GM19324 (cell line): ENCODE measurements around the gene SLC4A2.

Experiments
- ATAC-seq: cut with Tn5 transposase; IDR thresholded peaks from one replicate; pipeline ENCODE4 v1.9.1; 2021; ENCODE audit warnings: mild to moderate bottlenecking, moderate library complexity; ENCODE audit not compliant: unreplicated experiment, low FRiP score

The SLC4A2 gene

DNA sequence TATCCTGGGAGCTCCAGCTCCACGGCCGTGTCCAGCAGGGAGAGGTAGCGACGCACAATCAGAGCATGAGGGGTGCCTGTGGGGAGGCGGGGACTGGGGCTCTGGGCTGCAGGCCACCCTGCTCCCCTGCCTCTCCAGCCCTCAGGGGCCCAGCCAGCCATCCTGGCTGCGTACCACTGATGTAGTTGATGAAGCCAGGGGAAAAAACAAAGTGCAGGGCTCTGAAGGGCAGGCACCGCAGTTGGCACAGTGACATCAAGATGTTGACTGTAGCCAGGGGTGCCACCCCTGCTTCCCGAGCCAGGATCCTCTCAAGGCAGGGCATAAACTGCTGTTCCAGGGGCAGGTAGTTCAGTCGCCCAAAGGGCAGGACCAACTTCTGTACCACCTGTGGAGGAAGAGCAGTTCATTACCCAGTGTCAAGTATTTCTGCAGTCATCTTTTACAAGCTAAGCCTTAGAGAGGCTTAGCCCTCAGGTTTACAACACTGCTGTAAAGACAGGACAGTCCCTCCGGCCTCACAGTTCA is 18.4 kb downstream of the SLC4A2 start:
- ATAC-seq, result no peak

GRCh38 chr7:151078233-151079040 is 19.0 kb downstream of the SLC4A2 start:
- no peak for ATAC-seq

DNA sequence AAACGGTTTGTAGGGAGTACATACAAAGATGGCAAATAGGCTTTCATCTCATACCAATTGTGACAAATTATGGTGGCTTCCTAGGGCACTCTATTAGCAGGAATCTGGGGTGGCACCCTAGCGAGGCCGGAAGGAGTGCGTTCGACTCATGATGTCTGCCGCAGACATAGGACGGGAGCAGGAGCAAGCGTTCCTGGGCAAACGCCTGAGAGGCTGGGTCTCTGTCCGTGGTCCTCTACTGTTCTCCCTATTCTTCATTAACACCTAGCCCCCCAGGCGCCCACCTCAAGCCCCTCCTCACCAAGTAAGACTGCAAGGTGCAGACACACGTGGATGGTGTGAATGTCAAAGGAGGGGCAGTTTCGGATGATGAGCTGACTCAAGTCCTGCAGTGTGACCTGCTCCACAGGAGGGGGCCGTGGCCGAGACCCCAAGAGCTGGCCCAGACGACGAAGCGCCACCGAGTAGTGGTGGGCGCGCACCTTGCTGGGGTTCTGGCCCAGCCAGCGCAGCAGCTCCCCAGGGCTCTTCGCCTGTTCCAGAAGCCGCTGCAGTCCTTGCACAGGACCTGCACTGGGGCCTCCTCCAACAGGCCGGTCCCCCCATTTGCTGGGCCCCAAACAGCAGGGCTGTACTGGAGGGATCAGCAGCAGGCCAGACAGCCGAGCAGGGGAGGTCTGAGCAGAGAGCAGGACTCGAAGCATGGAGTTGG is 20.0 kb downstream of the SLC4A2 start:
- no peak for ATAC-seq

DNA sequence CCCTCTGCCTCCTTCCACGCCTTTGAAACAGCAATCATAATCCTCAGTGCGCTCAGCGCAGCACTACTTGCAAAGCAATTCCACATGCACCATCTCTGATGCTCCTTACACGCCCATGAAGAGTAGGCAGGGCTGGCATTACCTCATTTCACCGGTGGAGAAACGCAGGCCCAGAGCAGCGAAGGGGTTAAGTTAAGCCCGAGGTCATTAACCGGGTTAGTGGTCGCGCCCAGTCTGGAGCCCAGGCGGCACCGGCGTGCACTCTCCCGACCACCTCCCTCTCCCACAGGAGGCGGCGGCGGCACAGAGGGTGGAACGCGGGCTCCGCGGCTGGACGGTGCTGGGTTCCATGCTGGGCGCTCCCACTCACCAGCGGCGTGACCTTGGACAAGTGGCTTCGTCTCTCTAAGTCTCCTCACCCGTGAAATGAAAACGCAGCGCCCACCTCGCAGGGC is 20.7 kb downstream of the SLC4A2 start:
- ATAC-seq, result peak; percentile 3

GRCh38 chr7:151080522-151081169 is 21.3 kb downstream of the SLC4A2 start, which contains the start of gene FASTK:
Gene FASTK, minus strand, starts transcription at chr7:151080809. Its CDS starts 43 bp downstream, at chr7:151080766.
- peak; percentile 79 for ATAC-seq

GRCh38 chr7:151081170-151082101 is 22.0 kb downstream of the SLC4A2 start:
- ATAC-seq, result no peak

- ATAC-seq, result no peak
These were observed 23.0 kb downstream of the SLC4A2 start for GRCh38 chr7:151082141-151083070.

DNA sequence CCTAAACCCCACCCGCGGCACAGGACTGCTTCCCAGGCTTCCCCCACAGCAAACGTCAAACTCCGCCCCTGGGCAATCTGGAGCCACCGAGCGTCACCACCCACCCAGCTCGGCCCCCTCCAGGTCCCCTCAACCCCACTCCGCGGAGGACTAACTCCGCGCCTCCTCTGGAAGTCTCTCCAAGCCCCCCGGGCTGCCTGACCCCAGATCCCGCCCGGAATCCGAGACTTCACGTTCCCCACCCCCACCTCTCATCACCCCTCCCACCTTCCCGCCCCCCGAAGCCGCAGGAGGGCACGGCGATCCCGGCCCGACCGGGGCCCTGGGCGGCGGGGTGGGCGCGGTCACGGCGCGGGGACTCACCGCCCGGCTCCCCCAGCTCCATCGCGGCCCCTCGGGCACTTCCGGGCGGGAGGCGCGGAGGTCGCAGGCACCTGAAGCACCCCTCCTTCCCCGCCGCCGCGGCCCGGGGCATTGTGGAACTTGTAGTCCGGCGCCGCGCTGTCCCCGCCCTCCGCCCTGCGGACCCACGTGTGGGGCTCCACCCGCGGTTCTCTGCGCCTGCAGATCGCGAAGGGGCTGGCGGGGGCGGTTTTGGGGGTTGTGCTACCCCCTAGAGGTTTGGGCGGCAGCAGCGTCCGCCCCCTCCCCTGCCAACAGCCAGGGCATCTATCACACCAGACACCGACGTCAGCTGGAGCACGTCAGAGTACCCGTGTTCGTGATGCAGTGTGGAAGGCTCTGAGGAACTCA is 23.9 kb downstream of the SLC4A2 start, which contains the start of gene TMUB1:
TSS of gene TMUB1 (minus strand) at position 423 of the 753 bp plus-strand sequence. CDS start 930 bp downstream, outside the sequence.
- peak; percentile 49 for ATAC-seq

DNA sequence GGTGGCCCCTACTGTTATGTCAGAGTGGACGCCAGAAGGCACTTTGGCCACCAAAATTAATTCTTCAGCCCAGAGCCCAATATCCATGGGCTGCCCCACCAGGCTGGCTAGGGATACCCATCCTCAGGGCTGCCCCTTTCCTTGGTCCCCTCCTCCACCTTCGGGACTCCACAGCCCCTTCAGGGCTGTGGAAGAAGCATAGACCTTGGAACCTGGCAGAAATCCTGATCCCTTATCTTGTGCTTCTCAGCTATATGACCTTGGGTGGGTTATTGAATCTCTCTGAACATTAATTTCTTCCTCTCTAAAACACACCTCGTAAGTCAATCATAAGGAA is 24.4 kb downstream of the SLC4A2 start:
- ATAC-seq, result no peak

DNA sequence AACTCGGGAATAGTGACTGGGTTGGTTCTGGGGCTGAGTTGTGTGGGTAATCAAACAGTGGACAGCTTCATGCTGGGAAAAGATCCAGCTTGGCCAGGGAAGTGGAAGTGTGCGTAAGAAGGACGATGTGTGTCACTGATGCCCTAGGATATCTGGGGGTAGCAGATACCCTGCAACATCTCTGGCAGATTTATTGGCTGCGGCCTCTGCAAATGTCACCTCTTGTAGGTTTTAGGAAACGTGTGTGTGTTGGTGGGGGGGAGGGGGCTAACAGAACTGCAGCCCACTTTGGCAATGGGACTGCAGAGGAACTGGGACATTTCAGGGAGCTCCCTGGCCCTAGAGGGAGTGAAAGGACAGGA is 25.9 kb downstream of the SLC4A2 start:
- no peak for ATAC-seq

DNA sequence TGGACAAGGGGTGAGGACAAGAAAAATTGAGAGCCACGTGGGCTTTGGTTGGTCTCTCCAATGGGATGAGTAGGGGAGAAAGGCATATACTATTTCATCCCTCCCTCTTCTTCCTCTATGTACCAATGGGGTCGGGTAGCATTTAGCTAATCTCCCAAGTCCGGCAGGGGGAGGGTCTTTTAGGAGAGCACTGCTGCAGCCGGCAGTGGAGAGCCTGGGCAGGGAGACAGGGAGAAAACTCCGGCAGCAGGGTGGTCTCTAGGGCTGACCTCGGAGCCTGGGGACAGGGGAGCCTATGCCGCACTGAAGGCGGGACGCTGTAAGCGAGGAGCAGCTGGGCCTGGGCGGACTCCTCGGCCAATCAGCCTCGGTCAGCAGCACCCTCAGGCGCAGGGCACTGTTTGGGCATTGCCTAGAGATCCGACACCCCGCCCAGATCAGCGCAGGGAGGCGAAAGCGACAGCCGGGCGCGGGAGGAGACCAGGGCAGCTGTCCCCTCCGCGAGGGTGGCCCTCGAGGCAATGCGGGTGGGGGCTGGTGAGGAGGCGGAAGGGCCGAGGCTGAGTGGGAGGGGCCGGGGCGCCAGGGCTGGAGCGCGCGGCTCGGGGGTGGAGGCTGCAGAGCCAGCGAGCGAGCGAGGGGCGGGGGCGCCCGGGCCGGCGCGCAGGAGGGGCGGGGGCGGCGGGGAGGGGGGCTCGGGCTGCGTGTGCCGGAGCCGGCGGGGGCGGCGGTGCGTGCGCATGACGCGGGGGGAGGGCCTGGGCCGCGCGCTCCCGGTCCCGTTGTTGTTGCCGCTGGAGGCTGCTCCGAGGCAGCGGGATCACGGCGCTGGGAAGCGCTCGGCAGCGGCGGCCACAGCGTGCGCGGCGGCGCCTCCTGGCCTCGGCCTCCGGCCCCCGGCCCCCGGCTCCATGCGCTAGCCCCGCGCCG is 26.6 kb downstream of the SLC4A2 start, which contains the start of gene AGAP3:
TSS of gene AGAP3 (plus strand) at position 785 of the 930 bp plus-strand sequence. CDS start 267 bp downstream, outside the sequence.
- ATAC-seq, result peak; percentile 55

DNA sequence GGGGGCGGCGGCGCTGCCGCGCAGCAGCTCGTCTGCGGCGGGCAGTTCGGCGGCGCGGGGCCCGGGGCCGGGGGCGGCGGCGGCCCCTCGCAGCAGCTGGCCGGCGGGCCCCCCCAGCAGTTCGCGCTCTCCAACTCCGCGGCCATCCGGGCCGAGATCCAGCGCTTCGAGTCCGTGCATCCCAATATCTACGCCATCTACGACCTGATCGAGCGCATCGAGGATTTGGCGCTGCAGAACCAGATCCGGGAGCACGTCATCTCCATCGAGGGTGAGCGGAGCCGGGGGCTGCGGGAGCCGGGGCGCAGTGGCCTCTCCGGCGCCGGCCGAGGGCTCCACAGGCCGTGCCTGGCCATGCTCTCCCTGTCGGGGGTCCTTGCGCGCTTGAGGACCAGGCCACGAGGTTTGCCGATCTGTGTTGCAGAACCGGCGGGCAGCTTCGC is 27.4 kb downstream of the SLC4A2 start:
- no peak for ATAC-seq

DNA sequence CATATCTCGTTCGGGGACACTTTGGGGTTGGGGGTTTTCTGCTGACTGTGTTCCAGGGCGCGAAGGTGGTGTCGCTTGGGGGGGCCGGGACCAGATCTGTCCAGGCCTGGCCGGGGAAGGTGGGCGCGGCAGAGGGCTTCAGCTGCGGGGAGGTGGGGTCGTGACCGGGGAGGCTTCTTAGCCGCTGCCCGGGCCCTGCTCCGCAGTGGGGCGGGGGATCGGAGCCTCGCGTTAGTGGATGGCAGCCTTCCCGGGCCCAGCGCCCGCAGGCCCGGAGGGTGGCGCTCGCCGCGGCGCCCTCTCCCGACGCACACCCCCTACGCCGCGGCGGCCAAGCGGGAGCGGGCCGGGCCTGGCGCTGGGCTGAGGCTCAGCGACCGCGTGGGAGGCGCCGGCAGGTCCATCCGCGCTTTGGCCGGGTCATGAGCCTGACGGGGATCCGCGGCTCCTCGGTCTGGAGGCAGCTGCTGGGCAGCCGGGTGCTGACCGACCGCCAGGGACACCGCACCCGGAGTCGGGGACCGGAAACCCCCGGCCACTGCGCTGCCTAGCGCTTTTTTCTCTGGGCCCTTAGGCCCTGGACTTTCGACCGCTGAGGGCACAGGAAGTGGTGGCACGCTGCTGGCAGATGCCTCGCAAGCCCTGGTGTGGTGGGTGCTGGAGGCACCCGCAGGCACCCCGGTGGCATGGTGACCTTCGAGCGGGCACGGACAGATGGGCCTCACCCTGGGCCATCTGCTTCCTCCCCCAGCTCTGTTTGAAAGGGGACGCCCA is 28.0 kb downstream of the SLC4A2 start:
- peak; percentile 27 for ATAC-seq

GRCh38 chr7:151088019-151088855 is 28.8 kb downstream of the SLC4A2 start:
- ATAC-seq, result no peak
